Measurements from ENCODE around the gene ANKRD22.

ANKRD22 gene

DNA sequence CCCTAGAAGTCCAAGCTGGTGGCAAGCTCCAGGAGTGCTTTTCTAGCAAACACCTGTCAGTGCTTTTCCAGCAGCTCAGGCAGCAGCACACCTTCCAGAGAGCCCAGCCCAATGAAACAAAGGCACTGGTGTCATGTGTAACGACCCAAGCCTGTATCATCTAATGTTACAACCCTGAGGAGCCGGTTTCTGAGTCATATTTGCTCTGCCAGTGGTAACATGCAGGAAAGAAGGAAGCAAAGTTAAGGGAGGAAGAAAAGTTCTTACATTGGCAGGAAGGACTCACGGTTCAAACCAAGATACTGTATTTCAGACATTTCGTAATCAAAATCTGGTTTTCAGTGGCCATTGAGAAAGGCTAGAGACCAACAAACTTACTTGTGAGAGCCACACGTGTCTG, at the start of gene ANKRD22:
Gene ANKRD22, minus strand, starts transcription at position 139 of the 400 bp plus-strand sequence. CDS start 237 bp downstream, outside the sequence.
- Histone ChIP-seq H3K4me1 (ENCODE audit: control insufficient read depth in 1 of 2, insufficient read depth in 1 of 2, low read depth in 1 of 2, low read length in 1 of 2) (peaks cover 86 to 98% of the 10 kb centered on the region in 2 experiments), H3K4me3 (ENCODE audit: low read depth in 1 of 2, low read length in 1 of 2) (peak within 1 kb of the TSS; percentile 52 to 65)
- TF ChIP-seq, protein P1, sequence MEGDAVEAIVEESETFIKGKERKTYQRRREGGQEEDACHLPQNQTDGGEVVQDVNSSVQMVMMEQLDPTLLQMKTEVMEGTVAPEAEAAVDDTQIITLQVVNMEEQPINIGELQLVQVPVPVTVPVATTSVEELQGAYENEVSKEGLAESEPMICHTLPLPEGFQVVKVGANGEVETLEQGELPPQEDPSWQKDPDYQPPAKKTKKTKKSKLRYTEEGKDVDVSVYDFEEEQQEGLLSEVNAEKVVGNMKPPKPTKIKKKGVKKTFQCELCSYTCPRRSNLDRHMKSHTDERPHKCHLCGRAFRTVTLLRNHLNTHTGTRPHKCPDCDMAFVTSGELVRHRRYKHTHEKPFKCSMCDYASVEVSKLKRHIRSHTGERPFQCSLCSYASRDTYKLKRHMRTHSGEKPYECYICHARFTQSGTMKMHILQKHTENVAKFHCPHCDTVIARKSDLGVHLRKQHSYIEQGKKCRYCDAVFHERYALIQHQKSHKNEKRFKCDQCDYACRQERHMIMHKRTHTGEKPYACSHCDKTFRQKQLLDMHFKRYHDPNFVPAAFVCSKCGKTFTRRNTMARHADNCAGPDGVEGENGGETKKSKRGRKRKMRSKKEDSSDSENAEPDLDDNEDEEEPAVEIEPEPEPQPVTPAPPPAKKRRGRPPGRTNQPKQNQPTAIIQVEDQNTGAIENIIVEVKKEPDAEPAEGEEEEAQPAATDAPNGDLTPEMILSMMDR (IDR thresholded peaks at IDR 0.05): no peak

GRCh38 chr10:88899886-88900285, 48.2 kb upstream of the ANKRD22 start:
- no peak overlapping the region for H3K27ac ChIP-seq
- no peak overlapping the region for H3K4me3 ChIP-seq (ENCODE audit: low read depth in 1 of 2, low read length in 1 of 2)
- peaks cover 19% of the 10 kb centered on the region for H3K36me3 ChIP-seq
- peaks cover 0 to 5% of the 10 kb centered on the region in 2 experiments for H3K4me1 ChIP-seq (ENCODE audit: control insufficient read depth in 1 of 2, insufficient read depth in 1 of 2, low read depth in 1 of 2, low read length in 1 of 2)
- H3K27me3 ChIP-seq: no peaks in the 10 kb centered on the region
- TF ChIP-seq, protein P1 (IDR thresholded peaks at IDR 0.05): no peak
- H3K9me3 ChIP-seq: no peaks in the 10 kb centered on the region

More for the DNA sequence above, at the start of gene ANKRD22:
- peak within 1 kb of the TSS; percentile 84 for H3K27ac ChIP-seq
- H3K36me3 ChIP-seq: no peaks in the 10 kb centered on the region
- no peaks in the 10 kb centered on the region for H3K9me3 ChIP-seq
- no peaks in the 10 kb centered on the region for H3K27me3 ChIP-seq

DNA sequence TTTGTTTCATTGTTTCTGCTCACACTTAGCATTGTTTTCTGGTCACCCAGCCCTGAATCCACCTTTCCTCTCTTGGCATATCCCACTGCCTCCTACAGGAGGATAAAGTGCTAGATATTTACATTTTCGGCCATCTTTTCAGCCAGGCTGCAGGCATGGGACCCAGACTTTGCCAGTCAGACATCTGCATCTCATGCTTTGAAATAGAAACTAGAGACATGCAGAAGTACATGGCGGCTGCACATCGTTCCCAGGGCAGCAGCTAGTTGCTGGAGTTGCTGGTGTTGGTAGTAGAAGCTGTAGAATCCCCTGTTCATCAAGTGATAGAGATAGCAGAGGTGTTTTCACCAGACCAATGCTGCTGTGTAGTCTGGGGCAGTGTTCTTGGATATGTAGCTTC, 47.1 kb upstream of the ANKRD22 start:
- Histone ChIP-seq H3K27ac (no peak overlapping the region), H3K4me3 (ENCODE audit: low read depth in 1 of 2, low read length in 1 of 2) (no peak overlapping the region), H3K36me3 (peaks cover 8% of the 10 kb centered on the region), H3K4me1 (ENCODE audit: control insufficient read depth in 1 of 2, insufficient read depth in 1 of 2, low read depth in 1 of 2, low read length in 1 of 2) (peaks cover 5 to 11% of the 10 kb centered on the region in 2 experiments), H3K27me3 (no peaks in the 10 kb centered on the region), H3K9me3 (no peaks in the 10 kb centered on the region)
- TF ChIP-seq, protein P1 (IDR thresholded peaks at IDR 0.05): no peak

DNA sequence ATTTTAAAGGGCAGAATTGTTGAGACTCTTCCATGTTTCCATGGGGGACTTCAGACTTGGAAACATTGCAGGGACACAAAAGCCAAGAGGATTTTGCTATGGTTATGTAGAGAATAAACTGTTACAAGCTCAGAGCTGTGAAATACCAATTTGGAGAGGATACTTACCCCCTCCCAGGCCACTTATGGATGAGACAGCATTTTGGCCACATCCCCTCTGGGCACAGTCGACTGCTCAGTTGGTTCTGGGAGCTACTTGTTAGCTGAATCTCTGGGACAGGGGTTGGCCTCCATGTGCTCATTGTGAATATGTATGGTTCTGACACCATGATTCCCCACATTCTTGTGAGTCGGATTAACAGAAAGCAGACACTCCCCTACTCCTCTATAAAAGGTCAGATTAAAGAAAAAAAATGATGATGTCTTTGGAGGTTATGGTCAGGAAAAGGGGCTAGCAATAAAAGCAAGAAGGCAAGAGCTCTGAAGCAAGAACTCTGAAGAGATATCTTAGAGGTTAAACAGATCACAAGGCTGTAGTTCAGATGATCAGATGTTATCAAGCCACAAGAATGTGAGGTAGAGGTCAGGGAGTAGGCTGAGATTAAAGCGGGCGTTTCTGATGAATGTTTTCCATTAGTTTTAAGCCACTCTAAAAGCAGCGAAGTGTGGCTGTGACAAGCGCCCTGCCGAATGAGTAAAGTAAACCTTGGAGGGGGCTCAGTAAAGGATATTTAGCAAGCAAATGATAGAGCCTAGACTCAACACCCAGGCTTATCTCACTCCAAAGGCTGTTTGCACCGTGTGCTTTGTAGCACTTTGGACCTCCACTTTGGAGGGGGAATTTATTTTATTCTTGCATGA, 45.6 kb upstream of the ANKRD22 start:
- no peak overlapping the region for H3K4me3 ChIP-seq (ENCODE audit: low read depth in 1 of 2, low read length in 1 of 2)

GRCh38 chr10:88896372-88896993, 44.8 kb upstream of the ANKRD22 start:
- Histone ChIP-seq H3K9me3 (no peaks in the 10 kb centered on the region), H3K4me1 (ENCODE audit: control insufficient read depth in 1 of 2, insufficient read depth in 1 of 2, low read depth in 1 of 2, low read length in 1 of 2) (peaks cover 15 to 20% of the 10 kb centered on the region in 2 experiments), H3K4me3 (ENCODE audit: low read depth in 1 of 2, low read length in 1 of 2) (no peak overlapping the region), H3K27ac (no peak overlapping the region), H3K27me3 (no peaks in the 10 kb centered on the region), H3K36me3 (no peaks in the 10 kb centered on the region)
- TF ChIP-seq, protein P1 (IDR thresholded peaks at IDR 0.05): no peak

More for the DNA sequence above, 45.6 kb upstream of the ANKRD22 start:
- Histone ChIP-seq H3K36me3 (peaks cover under 1% of the 10 kb centered on the region), H3K27ac (no peak overlapping the region), H3K27me3 (no peaks in the 10 kb centered on the region), H3K4me1 (ENCODE audit: control insufficient read depth in 1 of 2, insufficient read depth in 1 of 2, low read depth in 1 of 2, low read length in 1 of 2) (peaks cover 15 to 20% of the 10 kb centered on the region in 2 experiments), H3K9me3 (no peaks in the 10 kb centered on the region)
- TF ChIP-seq, protein P1 (IDR thresholded peaks at IDR 0.05): no peak
